Progenitor cell of endocrine pancreas (in vitro differentiated cells): ENCODE measurements around the gene TXN. TPM values are rescaled to one million over a fixed set of nuclear protein-coding genes. Genes with fewer than 3 reads are reported as not detected.
A peak's percentile ranks its signal among the peaks of the same experiment; 100 is the strongest.

Source experiments
- DNase-seq: peaks from one replicate; pipeline ENCODE4 v3.0.0; 2021; ENCODE audit warnings: low spot score; ENCODE audit not compliant: unreplicated experiment
- H3K27ac Mint-ChIP-seq: 2 replicates; pipeline ENCODE4 v1.8.0; 2021; ENCODE audit warnings: mild to moderate bottlenecking, moderate library complexity, mixed read lengths
- H3K27me3 Mint-ChIP-seq: 2 replicates; pipeline ENCODE4 v1.8.0; 2021; ENCODE audit warnings: mixed read lengths
- H3K36me3 Mint-ChIP-seq: 2 replicates; pipeline ENCODE4 v1.8.0; 2022; ENCODE audit warnings: mixed read lengths; ENCODE audit not compliant: insufficient read depth
- H3K4me1 Mint-ChIP-seq: 2 replicates; pipeline ENCODE4 v1.8.0; 2021; ENCODE audit warnings: low read depth, mixed read lengths
- H3K4me3 Mint-ChIP-seq: 2 replicates; pipeline ENCODE4 v1.8.0; 2021; ENCODE audit warnings: low read depth, mild to moderate bottlenecking, moderate library complexity, mixed read lengths
- H3K9me3 Mint-ChIP-seq: 2 replicates; pipeline ENCODE4 v1.8.0; 2021; ENCODE audit warnings: low read depth, mixed read lengths
- CTCF ChIP-seq: fragments of 200-600 bp; sonication (generic); IDR thresholded peaks from one replicate; pipeline ENCODE4 v1.5.0; 2021; ENCODE audit warnings: antibody characterized with exemption, mild to moderate bottlenecking; ENCODE audit not compliant: unreplicated experiment
- long read RNA-seq: library from polyadenylated mRNA; unstranded; transcript quantifications from one replicate; pipeline ENCODE4 v2.0.0, GENCODE V29; 2020
- total RNA-seq: library from RNA; stranded (reverse); gene quantifications from 2 replicates; pipeline ENCODE4 v1.2.1, GENCODE V29; 2021

TXN gene
- 130 and 137 TPM in 2 replicates for total RNA-seq
- long read RNA-seq, transcript TXN-202 (5 exons, 869 nt): major isoform, 42 of 44 reads
- long read RNA-seq, partial matches to known transcripts: 1 of 44 reads
- long read RNA-seq, other reads (novel, unspliced or antisense): 1 of 44 reads

GRCh38 chr9:110256380-110257096, at the start of gene TXN:
TSS of gene TXN (minus strand) at chr9:110256507. CDS start at chr9:110256435, 72 bp downstream.
- Mint-ChIP-seq H3K9me3 (no peaks in the 10 kb centered on the region), H3K27me3 (peaks cover 26% of the 10 kb centered on the region), H3K27ac (peak within 1 kb of the TSS; percentile 98), H3K4me1 (peaks cover 26% of the 10 kb centered on the region), H3K36me3 (peaks cover 1% of the 10 kb centered on the region), H3K4me3 (peak within 1 kb of the TSS; percentile 96)
- peak; percentile 75 for DNase-seq
- TF ChIP-seq CTCF: no peak

GRCh38 chr9:110303133-110303532, 46.8 kb upstream of the TXN start:
- Mint-ChIP-seq H3K9me3 (no peaks in the 10 kb centered on the region), H3K4me1 (peaks cover 8% of the 10 kb centered on the region), H3K36me3 (no peaks in the 10 kb centered on the region), H3K4me3 (no peak overlapping the region), H3K27me3 (peaks cover 7% of the 10 kb centered on the region), H3K27ac (no peak overlapping the region)
- TF ChIP-seq CTCF: no peak
- DNase-seq: no peak

- no peak for DNase-seq
- no peak overlapping the region for H3K27ac Mint-ChIP-seq
- TF ChIP-seq CTCF: no peak
- no peak overlapping the region for H3K4me3 Mint-ChIP-seq
- no peaks in the 10 kb centered on the region for H3K9me3 Mint-ChIP-seq
- peaks cover 5% of the 10 kb centered on the region for H3K27me3 Mint-ChIP-seq
- peaks cover 6% of the 10 kb centered on the region for H3K4me1 Mint-ChIP-seq
- H3K36me3 Mint-ChIP-seq: no peaks in the 10 kb centered on the region
Observed at GRCh38 chr9:110298043-110298605, 41.8 kb upstream of the TXN start.

- peaks cover 6% of the 10 kb centered on the region for H3K27me3 Mint-ChIP-seq
- no peaks in the 10 kb centered on the region for H3K9me3 Mint-ChIP-seq
- H3K4me1 Mint-ChIP-seq: peaks cover 2% of the 10 kb centered on the region
- no peak for DNase-seq
- H3K36me3 Mint-ChIP-seq: no peaks in the 10 kb centered on the region
- no peak for TF ChIP-seq CTCF
- no peak overlapping the region for H3K4me3 Mint-ChIP-seq
- H3K27ac Mint-ChIP-seq: no peak overlapping the region
Observed at GRCh38 chr9:110293248-110293647, 36.9 kb upstream of the TXN start.

- DNase-seq: no peak
- no peak for TF ChIP-seq CTCF
- H3K9me3 Mint-ChIP-seq: no peaks in the 10 kb centered on the region
Observed at GRCh38 chr9:110291921-110292557, 35.7 kb upstream of the TXN start.

More at GRCh38 chr9:110291921-110292557, 35.7 kb upstream of the TXN start:
- H3K27ac Mint-ChIP-seq: no peak overlapping the region
- H3K36me3 Mint-ChIP-seq: no peaks in the 10 kb centered on the region
- H3K4me3 Mint-ChIP-seq: no peak overlapping the region
- no peaks in the 10 kb centered on the region for H3K4me1 Mint-ChIP-seq
- peaks cover 6% of the 10 kb centered on the region for H3K27me3 Mint-ChIP-seq
